ENCODE results near the gene ELAVL4. TPM values are rescaled to one million over a fixed set of nuclear protein-coding genes. Genes with fewer than 3 reads are reported as not detected.

ELAVL4 gene
- total and polyA plus RNA-seq, 2 donors (not counting 3 experiments of a cell fraction or from before 2014, with no cell fraction given), result not detected

- H4K20me1 ChIP-seq (replicated peaks; ENCODE audit: control insufficient read depth, extremely low read depth, insufficient read depth, low read length), result no peaks in the 10 kb centered on the region
- ChIA-PET CTCF (no interaction called here), POLR2A (no interaction called here)
- dilution Hi-C loops (cut with MboI; ENCODE audit: extremely low pct_ligation_motif_present, low sequenced_read_pairs) (no loop called here), intact Hi-C loops (cut with micrococcal nuclease) (no loop called here)
- H3K27me3 ChIP-seq (ENCODE audit: control insufficient read depth in 2 of 2, insufficient read depth in 2 of 2, low read length in 2 of 2), result no peaks in the 10 kb centered on the region
- no peak overlapping the region for H3K9ac ChIP-seq (replicated peaks; ENCODE audit: extremely low read depth, insufficient read depth, low read length)
- BruUV-seq (replicated peaks), result no TSS peak
- FAIRE-seq (no peak), DNase-seq (ENCODE audit: low read depth, low spot score) (no peak)
- H3K4me2 ChIP-seq (ENCODE audit: insufficient read depth, low read length), result no peak overlapping the region
- TF ChIP-seq CTCF (IDR thresholded peaks at IDR 0.05; ENCODE audit: extremely low read depth in 1 of 2, insufficient read depth in 1 of 2, low read depth in 1 of 2, low read length in 2 of 2), result no peak
- H3K36me3 ChIP-seq (ENCODE audit: control insufficient read depth in 2 of 2, extremely low read depth in 1 of 2, insufficient read depth in 2 of 2, low read length in 2 of 2), result no peaks in the 10 kb centered on the region
- H3K4me1 ChIP-seq (ENCODE audit: control insufficient read depth, extremely low read depth, insufficient read depth, low read length), result no peaks in the 10 kb centered on the region
- H2AFZ ChIP-seq (ENCODE audit: low read depth, low read length), result no peak overlapping the region
- no peaks in the 10 kb centered on the region for H3K9me3 ChIP-seq (replicated peaks; ENCODE audit: control insufficient read depth, insufficient read depth, low read length)
- no peak overlapping the region for H3K27ac ChIP-seq (ENCODE audit: insufficient read depth, low read depth, low read length)
- no peaks in the 10 kb centered on the region for H3K79me2 ChIP-seq (ENCODE audit: control insufficient read depth, insufficient read depth, low read length)
- H3K9me1 ChIP-seq (replicated peaks; ENCODE audit: control insufficient read depth, extremely low read depth, insufficient read depth, low read length), result no peaks in the 10 kb centered on the region
- no peak overlapping the region for H3K4me3 ChIP-seq (replicated peaks in 1 of 3; ENCODE audit: insufficient read depth in 1 of 3, low read depth in 1 of 3, low read length in 3 of 3)
These were observed 33.8 kb upstream of the ELAVL4 start for GRCh38 chr1:50074931-50075330.

GRCh38 chr1:50077273-50077672 is 31.4 kb upstream of the ELAVL4 start:
- Histone ChIP-seq H3K9ac (replicated peaks; ENCODE audit: extremely low read depth, insufficient read depth, low read length) (no peak overlapping the region), H4K20me1 (replicated peaks; ENCODE audit: control insufficient read depth, extremely low read depth, insufficient read depth, low read length) (no peaks in the 10 kb centered on the region), H3K4me3 (replicated peaks in 1 of 3; ENCODE audit: insufficient read depth in 1 of 3, low read depth in 1 of 3, low read length in 3 of 3) (no peak overlapping the region), H3K27me3 (ENCODE audit: control insufficient read depth in 2 of 2, insufficient read depth in 2 of 2, low read length in 2 of 2) (no peaks in the 10 kb centered on the region), H2AFZ (ENCODE audit: low read depth, low read length) (no peak overlapping the region), H3K4me2 (ENCODE audit: insufficient read depth, low read length) (no peak overlapping the region), H3K79me2 (ENCODE audit: control insufficient read depth, insufficient read depth, low read length) (no peaks in the 10 kb centered on the region), H3K36me3 (ENCODE audit: control insufficient read depth in 2 of 2, extremely low read depth in 1 of 2, insufficient read depth in 2 of 2, low read length in 2 of 2) (no peaks in the 10 kb centered on the region), H3K4me1 (ENCODE audit: control insufficient read depth, extremely low read depth, insufficient read depth, low read length) (no peaks in the 10 kb centered on the region), H3K9me3 (replicated peaks; ENCODE audit: control insufficient read depth, insufficient read depth, low read length) (no peaks in the 10 kb centered on the region), H3K27ac (ENCODE audit: insufficient read depth, low read depth, low read length) (no peak overlapping the region), H3K9me1 (replicated peaks; ENCODE audit: control insufficient read depth, extremely low read depth, insufficient read depth, low read length) (no peaks in the 10 kb centered on the region)
- CTCF ChIA-PET, result no interaction called here
- BruUV-seq (replicated peaks), result no TSS peak
- dilution Hi-C loops (cut with MboI; ENCODE audit: extremely low pct_ligation_motif_present, low sequenced_read_pairs) (no loop called here), intact Hi-C loops (cut with micrococcal nuclease) (no loop called here)
- POLR2A ChIA-PET, result no interaction called here
- TF ChIP-seq EZH2 (IDR thresholded peaks at IDR 0.05; ENCODE audit: borderline replicate concordance, low read depth, low read length, severe bottlenecking) (no peak), MYC (IDR thresholded peaks at IDR 0.05; ENCODE audit: low read depth, low read length) (no peak)
- FAIRE-seq, result no peak
- DNase-seq (ENCODE audit: low read depth, low spot score), result no peak
